Epithelial cell of proximal tubule (primary cell): ENCODE data around the gene HDAC4. TPM values are rescaled to one million over a fixed set of nuclear protein-coding genes. Genes with fewer than 3 reads are reported as not detected.

ENCODE experiments used
- DNase-seq: peaks from one replicate; pipeline ENCODE4 v3.0.0-alpha.2; 2011; ENCODE audit warnings: low read depth
- H3K4me3 ChIP-seq: 2 replicates; pipeline ENCODE4 v1.5.1; 2011; ENCODE audit warnings: low read depth, mild to moderate bottlenecking, low read length
- total RNA-seq: library from RNA; depleted of rRNA; stranded (reverse); fragments of >200 nt; gene quantifications from 2 replicates; pipeline ENCODE4 v1.2.3, GENCODE V29; 2015
- TF ChIP-seq, protein P1 (sequence below): conservative IDR thresholded peaks from 2 replicates; pipeline ENCODE4 v1.5.1; 2012; ENCODE audit warnings: low read depth, mild to moderate bottlenecking, low read length

Gene HDAC4
- total RNA-seq, 1 donor from 2014 or later: 23.2 TPM

DNA sequence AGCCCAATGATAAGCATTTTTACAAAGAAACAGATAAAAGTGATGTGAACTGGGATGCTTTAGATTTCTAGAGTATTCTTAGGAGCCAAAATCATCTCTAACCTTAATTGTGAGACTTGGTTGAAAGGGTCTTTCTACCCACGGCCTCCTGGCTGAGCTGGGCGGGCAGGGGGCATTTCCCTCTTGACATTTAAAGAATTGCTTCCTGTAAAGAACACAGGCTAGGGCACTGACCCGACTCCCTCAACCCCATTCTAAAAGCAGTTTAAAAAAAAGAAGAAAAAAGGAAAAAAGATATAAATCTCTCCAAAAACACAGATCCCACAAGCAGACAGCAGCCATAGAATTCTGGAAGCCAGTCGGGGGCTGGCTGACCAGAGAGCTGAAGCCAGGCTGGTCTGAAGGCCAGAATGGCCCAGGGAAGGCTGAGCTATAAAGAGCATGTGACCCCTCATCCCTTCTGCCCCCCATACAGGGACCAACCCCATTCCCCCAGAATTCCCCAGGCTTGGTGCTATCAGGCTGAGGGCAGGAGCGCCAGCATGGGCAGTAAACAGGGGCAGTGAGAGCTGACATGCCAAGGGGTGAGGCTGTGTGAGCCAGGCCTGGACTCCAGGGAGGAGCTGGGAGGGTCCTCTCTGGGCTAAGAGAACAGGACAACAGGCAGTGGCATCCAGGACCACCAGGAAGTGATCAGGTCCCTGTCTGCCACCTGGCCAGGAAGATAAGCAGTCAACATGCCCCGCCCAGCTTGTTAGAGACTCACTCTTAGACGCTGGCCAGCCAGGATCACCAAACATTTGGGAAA is 188.5 kb downstream of the HDAC4 start:
- TF ChIP-seq, protein P1, sequence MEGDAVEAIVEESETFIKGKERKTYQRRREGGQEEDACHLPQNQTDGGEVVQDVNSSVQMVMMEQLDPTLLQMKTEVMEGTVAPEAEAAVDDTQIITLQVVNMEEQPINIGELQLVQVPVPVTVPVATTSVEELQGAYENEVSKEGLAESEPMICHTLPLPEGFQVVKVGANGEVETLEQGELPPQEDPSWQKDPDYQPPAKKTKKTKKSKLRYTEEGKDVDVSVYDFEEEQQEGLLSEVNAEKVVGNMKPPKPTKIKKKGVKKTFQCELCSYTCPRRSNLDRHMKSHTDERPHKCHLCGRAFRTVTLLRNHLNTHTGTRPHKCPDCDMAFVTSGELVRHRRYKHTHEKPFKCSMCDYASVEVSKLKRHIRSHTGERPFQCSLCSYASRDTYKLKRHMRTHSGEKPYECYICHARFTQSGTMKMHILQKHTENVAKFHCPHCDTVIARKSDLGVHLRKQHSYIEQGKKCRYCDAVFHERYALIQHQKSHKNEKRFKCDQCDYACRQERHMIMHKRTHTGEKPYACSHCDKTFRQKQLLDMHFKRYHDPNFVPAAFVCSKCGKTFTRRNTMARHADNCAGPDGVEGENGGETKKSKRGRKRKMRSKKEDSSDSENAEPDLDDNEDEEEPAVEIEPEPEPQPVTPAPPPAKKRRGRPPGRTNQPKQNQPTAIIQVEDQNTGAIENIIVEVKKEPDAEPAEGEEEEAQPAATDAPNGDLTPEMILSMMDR: no peak
- no peak overlapping the region for H3K4me3 ChIP-seq
- DNase-seq: no peak

- TF ChIP-seq, protein P1: no peak
- no peak for DNase-seq
- H3K4me3 ChIP-seq: no peak overlapping the region
These were observed 189.3 kb downstream of the HDAC4 start for GRCh38 chr2:239211396-239212094.

DNA sequence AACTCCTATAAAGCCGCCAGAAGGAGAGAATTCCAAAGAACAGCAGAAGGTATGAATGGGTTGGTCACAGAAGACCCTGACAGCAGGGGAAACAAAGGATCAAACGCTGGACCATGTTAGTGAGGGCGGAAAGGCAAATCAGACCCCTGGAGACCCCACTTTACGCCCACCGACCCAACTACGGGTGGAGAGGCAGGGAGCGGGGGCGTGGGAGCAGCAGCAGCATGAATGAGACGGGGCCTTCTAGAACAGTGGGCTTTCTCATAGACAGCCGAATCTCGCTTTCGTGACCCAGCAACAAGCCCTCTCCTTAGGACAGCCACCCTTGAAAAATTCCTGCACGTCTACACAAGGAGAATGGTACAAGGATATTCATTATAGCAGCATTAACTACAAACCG is 191.0 kb downstream of the HDAC4 start:
- no peak overlapping the region for H3K4me3 ChIP-seq
- DNase-seq: no peak
- TF ChIP-seq, protein P1: no peak

- H3K4me3 ChIP-seq: no peak overlapping the region
- DNase-seq: no peak
- TF ChIP-seq, protein P1: no peak
These were observed 192.2 kb downstream of the HDAC4 start for GRCh38 chr2:239208465-239209180.

DNA sequence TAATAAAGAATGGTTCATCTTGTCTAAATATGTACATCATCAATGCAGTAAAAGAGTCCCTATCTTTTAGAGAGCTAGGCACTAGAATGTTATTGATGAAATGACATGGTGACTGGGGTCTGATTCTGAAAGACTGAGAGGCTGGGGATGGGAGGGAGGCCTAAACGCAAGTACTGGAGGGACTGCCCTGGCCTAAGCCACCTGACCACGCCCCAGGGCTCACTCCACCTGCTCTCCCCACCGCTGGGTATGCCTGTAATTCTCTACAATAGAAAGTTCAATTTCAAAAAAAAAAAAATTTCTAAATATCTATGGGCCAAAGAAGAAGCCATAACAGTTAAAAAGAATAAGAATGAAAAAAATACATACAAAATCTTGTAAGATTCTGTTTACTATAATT is 194.0 kb downstream of the HDAC4 start:
- TF ChIP-seq, protein P1: no peak
- no peak overlapping the region for H3K4me3 ChIP-seq
- no peak for DNase-seq

DNA sequence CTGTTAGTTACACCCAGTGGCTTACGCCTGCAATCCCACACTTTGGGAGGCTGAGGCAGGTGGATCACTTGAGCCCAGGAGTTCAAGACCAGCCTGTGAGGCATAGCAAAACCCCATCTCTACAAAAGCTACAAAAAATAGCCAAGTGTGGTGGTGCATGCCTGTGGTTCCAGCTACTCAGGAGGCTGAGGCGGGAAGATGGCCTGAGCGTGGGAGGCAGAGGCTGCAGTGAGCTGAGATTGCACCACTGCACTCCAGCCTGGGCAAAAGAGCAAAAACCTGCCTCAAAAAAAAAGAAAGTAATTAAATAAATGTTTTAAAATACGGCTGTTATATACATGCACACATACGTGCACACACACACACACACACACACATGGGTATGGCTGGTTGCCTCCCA is 194.8 kb downstream of the HDAC4 start:
- TF ChIP-seq, protein P1: no peak
- no peak overlapping the region for H3K4me3 ChIP-seq
- no peak for DNase-seq
